T-helper 1 cell treated with Interleukin-12 subunit alpha and Interleukin-12 subunit beta and Interleukin-4 antibody, amounts not matched to agents 30 μg/mL and 1 μg/mL, for 36 hours (primary cell): ENCODE data around the gene NFATC1.

ENCODE experiments used
- H3K27ac Mint-ChIP-seq: one replicate; pipeline ENCODE4 v1.8.0; 2021; ENCODE audit warnings: mild to moderate bottlenecking, mixed read lengths
- H3K27me3 Mint-ChIP-seq: one replicate; pipeline ENCODE4 v1.8.0; 2021; ENCODE audit warnings: low read depth, mixed read lengths
- H3K36me3 Mint-ChIP-seq: one replicate; pipeline ENCODE4 v1.8.0; 2021; ENCODE audit warnings: low read depth, mixed read lengths
- H3K4me1 Mint-ChIP-seq: one replicate; pipeline ENCODE4 v1.8.0; 2021; ENCODE audit warnings: low read depth, mixed read lengths
- H3K4me3 Mint-ChIP-seq: one replicate; pipeline ENCODE4 v1.8.0; 2021; ENCODE audit warnings: mild to moderate bottlenecking, moderate library complexity, mixed read lengths
- H3K9me3 Mint-ChIP-seq: one replicate; pipeline ENCODE4 v1.8.0; 2021; ENCODE audit warnings: mixed read lengths

The NFATC1 gene

DNA sequence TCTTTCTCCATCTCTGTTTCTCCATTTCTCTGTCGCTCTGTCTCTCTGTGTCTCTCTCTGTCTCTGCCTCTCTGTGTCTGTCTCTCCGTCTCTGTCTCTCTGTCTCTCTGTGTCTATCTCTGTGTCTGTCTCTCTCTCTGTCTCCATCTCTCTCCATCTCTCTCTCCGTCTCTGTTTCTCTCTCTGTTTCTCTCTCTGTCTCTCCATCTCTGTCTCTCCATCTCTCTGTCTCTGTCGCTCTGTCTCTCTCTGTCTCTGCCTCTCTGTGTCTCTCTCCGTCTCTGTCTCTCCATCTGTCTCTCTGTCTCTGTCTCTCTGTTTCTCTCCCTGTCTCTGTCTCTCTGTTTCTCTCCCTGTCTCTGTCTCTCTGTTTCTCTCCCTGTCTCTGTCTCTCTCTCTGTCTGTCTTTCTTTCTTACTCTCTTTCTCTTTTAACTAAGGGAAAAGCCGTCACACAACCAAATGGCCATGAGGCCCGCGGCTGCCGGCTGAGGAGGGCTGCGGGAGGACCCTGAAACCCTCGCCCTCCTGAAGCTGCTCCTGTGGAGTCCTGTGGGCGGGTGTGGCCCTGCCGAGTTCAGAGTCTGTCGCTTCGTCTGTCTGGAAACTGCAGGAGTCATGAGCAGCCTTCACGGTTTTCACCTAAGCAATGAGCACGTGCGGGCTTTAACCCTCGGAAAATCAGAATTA, 29.3 kb downstream of the NFATC1 start:
- Mint-ChIP-seq H3K36me3 (peaks cover 13% of the 10 kb centered on the region), H3K4me3 (no peak overlapping the region), H3K9me3 (no peaks in the 10 kb centered on the region), H3K27ac (peak overlapping the region; percentile 58), H3K27me3 (no peaks in the 10 kb centered on the region), H3K4me1 (peaks cover 14% of the 10 kb centered on the region)

DNA sequence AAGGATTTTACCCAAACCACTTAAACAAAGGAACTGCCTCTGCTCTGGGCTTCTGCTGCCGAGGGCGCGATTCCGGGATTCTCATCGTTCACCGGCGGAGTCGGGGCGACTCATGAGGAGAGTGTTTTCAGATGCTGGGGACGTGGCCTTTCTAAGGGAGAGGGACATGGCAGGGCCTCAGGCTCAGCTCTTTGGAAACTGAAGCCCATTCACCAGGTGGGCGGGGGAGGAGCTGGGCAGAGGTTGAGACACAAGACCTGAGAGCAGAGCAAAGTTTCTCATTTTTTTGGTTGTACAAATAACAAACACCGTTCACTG, 29.8 kb downstream of the NFATC1 start:
- Mint-ChIP-seq H3K4me1 (peaks cover 13% of the 10 kb centered on the region), H3K9me3 (no peaks in the 10 kb centered on the region), H3K4me3 (no peak overlapping the region), H3K36me3 (peaks cover 13% of the 10 kb centered on the region), H3K27me3 (no peaks in the 10 kb centered on the region), H3K27ac (no peak overlapping the region)

DNA sequence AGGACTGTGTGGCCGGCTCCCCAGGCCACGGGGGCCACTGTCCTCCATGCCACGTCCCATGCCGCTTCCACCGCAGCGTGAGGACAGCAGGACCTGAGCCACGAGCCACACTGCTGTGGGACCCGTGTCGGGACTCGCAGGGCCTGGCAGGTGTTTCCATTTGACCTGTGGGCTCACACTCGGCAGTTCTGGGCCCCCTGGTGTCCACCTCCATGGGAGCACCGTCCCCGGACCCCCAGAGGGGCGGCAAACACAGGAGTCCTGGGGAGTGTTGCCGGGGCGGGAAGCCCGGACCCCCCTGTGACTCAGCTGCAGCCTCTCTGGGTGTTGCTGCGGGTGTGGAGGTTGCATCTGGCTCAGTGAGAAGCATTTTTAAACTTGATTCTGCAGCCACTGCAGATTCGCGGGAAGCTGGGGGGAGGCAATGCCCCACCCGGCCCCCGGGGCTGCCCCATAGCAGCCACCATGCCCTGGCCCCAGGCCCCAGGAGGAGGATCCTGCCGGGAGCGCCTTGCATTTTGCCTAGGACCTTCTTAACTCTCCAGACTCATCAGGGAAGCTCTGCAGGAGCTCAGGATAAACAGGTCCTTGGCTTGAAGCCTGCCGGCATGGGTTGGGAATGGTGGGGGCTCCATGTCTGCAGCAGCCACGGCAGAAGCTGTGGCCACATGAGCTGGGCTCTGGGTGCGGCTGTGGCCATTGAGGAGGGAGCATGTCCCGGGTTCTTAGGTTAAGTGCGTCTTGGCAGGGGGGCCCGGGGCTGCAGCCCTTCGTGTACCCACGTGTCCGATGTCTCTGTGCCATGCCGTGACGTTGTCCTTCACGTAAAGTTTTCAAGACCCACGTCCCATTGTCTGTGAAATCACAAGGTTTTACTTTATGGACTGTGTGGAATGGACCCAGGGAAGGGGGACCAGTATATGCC, 30.9 kb downstream of the NFATC1 start:
- Mint-ChIP-seq H3K27ac (no peak overlapping the region), H3K9me3 (no peaks in the 10 kb centered on the region), H3K27me3 (no peaks in the 10 kb centered on the region), H3K4me1 (peaks cover 13% of the 10 kb centered on the region), H3K36me3 (peaks cover 13% of the 10 kb centered on the region), H3K4me3 (no peak overlapping the region)

DNA sequence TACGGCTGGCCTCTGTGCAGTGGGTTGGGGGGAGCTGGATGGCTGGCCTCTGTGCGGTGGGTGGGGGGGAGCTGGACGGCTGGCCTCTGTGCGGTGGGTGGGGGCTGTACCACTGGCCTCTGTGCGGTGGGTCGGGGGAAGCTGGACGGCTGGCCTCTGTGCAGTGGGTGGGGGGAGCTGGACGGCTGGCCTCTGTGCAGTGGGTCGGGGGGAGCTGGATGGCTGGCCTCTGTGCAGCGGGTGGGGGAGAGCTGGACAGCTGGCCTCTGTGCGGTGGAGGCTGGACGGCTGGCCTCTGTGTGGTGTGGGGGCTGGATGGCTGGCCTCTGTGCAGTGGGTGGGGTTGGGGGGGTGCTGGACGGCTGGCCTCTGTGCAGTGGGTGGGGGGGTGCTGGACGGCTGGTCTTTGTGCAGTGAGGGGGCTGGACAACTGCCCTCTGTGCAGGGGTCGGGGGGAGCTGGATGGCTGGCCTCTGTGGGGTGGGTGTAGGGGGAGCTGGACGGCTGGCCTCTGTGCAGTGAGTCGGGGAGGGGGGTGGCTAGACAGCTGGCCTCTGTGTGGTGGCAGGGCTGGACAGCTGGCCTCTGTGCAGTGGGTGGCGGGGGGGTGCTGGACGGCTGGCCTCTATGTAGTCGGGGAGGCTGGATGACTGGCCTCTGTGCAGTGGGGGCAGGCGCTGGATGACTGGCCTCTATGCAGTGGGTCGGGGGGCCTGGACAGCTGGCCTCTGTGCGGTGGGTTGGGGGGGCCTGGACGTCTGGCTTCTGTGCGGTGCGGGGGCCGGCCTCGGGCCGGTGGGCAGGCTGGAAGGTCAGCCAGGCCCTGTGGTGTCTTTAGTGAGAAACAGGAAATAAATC, 31.9 kb downstream of the NFATC1 start:
- Mint-ChIP-seq H3K27me3 (no peaks in the 10 kb centered on the region), H3K27ac (no peak overlapping the region), H3K4me1 (peaks cover 13% of the 10 kb centered on the region), H3K36me3 (peaks cover 10% of the 10 kb centered on the region), H3K4me3 (no peak overlapping the region), H3K9me3 (no peaks in the 10 kb centered on the region)

DNA sequence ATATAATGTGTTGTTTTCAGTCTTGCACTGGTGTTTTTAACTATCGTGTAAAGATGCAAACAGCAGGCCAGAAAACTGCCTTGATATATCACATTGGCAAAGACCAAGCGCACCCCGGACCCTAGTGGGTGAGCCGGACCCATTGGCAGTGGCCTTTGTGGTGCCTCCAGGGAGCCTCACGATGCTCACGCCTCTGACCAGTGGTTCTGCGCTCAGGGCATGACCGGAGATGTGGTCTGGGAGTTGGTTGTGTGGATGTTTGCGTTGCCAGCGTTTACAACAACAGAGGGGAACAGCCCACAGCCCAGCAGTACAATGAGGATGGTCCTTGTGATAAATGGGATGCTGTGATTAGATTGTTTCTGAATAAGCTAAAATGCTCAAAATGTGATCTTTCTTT, 32.6 kb downstream of the NFATC1 start:
- H3K36me3 Mint-ChIP-seq = peaks cover 10% of the 10 kb centered on the region
- no peak overlapping the region for H3K27ac Mint-ChIP-seq
- peaks cover 13% of the 10 kb centered on the region for H3K4me1 Mint-ChIP-seq
- H3K9me3 Mint-ChIP-seq = no peaks in the 10 kb centered on the region
- H3K4me3 Mint-ChIP-seq = no peak overlapping the region
- H3K27me3 Mint-ChIP-seq = no peaks in the 10 kb centered on the region

DNA sequence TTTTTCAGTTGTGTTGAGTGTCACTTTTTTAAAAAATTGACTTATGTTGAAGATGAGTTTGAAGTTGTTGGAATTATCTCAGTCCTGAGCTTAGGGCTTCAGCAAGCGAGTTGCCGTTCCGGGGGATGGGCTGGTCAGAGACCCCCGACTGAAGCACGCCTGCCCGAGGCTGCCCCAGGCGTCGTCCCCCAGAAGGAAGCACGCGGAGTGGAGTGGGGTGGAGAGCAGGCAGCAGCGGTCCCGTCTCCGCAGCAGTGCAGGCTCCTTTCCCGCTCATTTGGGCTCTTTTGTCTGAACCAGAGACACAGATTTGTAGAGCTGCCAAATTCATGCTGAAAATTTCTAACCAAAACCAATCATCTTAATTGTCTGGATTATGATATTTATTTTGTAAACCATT, 33.7 kb downstream of the NFATC1 start:
- Mint-ChIP-seq H3K9me3 (no peaks in the 10 kb centered on the region), H3K4me1 (peaks cover 11% of the 10 kb centered on the region), H3K27ac (peak overlapping the region; percentile 10), H3K4me3 (no peak overlapping the region), H3K36me3 (peaks cover 8% of the 10 kb centered on the region), H3K27me3 (no peaks in the 10 kb centered on the region)

DNA sequence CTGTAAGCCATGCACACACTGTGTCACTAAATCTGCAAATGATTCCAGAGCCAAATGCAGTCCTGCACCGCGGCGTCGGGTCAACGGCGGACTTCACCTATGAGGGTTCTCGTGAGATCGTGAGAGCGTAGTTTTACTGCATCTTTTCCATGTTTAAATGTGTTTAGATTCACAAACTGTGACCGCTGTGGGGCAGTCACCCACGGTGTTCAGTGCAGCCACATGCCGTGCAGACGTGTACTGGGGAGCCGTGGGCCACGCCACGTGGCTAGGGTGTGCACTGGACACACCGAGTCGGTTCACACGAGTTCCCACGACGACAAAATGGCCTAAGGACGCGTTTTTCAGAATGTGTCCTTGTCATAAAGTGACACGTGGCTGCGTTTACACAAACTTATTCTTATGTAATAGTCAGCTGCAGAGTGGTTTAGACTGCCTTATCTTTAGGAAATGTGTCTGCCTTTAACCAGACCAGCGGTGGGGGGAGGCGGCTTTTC, 34.1 kb downstream of the NFATC1 start:
- Mint-ChIP-seq H3K9me3 (no peaks in the 10 kb centered on the region), H3K4me3 (no peak overlapping the region), H3K27me3 (no peaks in the 10 kb centered on the region), H3K4me1 (peaks cover 7% of the 10 kb centered on the region), H3K36me3 (peaks cover 4% of the 10 kb centered on the region), H3K27ac (peak overlapping the region; percentile 10)

DNA sequence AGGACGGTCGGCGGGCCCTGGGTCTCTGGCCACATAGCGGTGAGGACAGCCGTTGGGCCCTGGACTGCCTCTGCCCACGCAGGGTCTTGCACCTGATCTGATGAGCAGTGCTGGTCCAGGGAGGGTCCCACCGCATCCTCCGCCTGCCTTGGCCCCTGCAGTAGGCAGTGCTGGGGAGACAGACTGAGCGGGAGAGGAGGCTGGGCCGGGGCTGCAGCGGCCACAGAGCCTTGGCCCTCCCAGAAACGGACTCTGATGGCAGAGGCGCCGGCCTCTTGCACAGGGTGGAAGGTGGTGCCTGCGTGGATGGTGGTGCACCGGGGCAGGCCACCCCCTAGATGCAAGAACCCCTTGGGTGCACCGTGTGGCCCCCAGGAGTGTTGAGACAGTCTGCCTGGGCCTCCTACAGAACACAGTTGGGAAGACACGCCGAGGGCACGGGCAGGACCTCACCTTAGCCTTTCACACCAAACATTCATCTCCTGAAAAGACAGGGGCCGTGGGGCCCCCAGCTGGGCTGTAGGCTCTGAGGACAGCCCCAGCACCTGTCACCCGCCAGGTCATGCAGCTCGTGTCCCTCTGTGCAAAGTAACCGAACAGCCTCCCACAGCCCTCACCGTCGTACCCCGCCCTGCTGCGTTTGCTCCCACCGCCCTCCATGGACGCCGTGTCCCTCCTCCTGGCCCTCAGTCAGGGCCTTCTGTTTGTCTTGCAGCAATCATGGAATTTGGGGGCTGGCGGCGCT, 36.8 kb downstream of the NFATC1 start:
- Mint-ChIP-seq H3K9me3 (no peaks in the 10 kb centered on the region), H3K27ac (no peak overlapping the region), H3K36me3 (no peaks in the 10 kb centered on the region), H3K4me3 (no peak overlapping the region), H3K4me1 (peaks cover 2% of the 10 kb centered on the region), H3K27me3 (no peaks in the 10 kb centered on the region)

DNA sequence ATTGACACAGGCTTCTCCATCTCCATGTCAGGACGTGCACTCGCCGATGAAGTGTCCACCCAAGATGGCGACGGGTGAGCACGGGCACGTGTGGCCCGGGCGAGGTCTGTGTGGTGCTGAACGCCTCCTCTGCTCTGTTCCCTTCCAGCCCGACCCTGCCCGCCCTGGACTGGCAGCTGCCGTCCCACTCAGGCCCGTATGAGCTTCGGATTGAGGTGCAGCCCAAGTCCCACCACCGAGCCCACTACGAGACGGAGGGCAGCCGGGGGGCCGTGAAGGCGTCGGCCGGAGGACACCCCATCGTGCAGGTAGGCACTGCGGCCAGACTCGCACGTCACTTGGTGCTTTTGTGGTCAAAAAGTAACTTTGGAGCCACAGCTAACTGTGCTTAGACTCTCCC, 37.7 kb downstream of the NFATC1 start:
- peaks cover 2% of the 10 kb centered on the region for H3K4me1 Mint-ChIP-seq
- H3K27ac Mint-ChIP-seq = no peak overlapping the region
- no peaks in the 10 kb centered on the region for H3K27me3 Mint-ChIP-seq
- H3K4me3 Mint-ChIP-seq = no peak overlapping the region
- H3K36me3 Mint-ChIP-seq = no peaks in the 10 kb centered on the region
- no peaks in the 10 kb centered on the region for H3K9me3 Mint-ChIP-seq

DNA sequence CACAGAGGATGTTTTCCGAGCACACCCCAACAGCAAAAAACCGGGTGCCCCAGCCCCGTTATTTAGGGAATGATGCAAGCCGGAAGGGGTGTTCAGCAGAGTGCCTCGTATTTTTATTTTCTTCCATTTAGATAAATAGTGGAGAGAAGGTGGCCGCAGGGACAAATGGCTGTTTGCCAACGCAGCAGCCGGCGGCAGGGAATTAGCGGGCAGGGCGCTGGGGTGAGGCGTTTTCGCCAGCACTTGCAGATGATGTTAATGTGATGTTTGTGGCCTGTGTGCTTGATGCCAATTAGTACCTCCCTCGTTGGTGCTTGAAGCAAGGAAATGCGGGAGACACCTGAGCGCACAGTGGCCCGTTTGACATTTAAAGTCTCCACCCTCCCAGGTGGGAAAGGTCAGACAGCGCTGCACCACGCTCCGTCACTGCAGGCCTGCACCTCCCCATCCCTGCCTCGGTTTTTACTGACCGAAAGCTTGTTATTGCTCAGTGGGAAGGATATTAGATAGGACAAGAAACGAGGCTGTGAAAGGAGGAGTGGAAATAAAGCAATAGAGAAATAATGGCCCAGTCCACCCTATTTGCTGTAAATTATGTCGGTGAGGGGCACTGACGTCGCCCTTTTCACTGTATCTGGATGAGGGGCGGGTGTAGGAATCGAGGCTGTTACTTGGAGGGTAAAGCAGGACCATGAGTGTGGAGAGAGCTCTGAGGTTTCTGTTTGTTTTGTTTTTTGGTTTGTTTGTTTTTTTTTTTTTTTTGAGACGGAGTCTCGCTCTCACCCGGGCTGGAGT, 39.1 kb downstream of the NFATC1 start:
- H3K4me1 Mint-ChIP-seq = peaks cover 4% of the 10 kb centered on the region
- no peaks in the 10 kb centered on the region for H3K9me3 Mint-ChIP-seq
- H3K27ac Mint-ChIP-seq = no peak overlapping the region
- H3K27me3 Mint-ChIP-seq = no peaks in the 10 kb centered on the region
- no peaks in the 10 kb centered on the region for H3K36me3 Mint-ChIP-seq
- H3K4me3 Mint-ChIP-seq = no peak overlapping the region

DNA sequence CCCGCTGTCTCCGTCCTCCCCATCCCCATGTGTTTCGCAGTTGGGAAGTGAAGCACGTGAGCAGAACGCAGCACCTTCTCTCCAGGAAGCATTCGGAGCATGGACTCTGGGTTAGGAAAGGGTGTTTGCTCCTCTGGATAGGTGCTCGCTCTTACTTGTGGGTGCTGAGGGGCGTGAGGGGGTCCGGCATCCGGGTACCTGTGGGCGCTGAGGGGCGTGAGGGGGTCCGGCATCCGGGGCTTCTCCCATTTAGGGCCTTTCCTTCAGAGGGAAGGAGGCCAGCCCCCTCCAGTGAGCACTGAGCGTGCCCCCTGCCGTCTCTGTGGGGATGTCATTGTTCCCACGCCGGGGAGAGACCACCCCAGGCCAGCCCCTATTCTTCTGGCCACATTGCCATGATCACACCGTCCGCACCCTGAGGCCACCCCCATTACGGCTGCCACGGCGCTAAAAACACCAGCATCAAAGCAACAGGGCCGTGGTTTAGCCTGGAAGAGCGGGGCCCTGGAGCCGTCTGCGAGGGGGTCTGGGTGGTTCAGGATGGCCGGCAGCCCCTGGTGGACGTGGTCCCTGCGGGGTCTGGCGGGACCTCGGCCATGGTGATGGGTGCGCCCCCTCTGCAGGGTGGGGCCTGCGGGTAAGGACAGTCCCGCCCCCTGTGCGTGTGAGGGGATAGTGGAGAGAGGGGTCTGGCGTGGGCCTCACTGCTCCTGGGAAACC, 41.0 kb downstream of the NFATC1 start:
- Mint-ChIP-seq H3K4me3 (no peak overlapping the region), H3K4me1 (peaks cover 4% of the 10 kb centered on the region), H3K9me3 (no peaks in the 10 kb centered on the region), H3K27ac (no peak overlapping the region), H3K27me3 (no peaks in the 10 kb centered on the region), H3K36me3 (no peaks in the 10 kb centered on the region)

DNA sequence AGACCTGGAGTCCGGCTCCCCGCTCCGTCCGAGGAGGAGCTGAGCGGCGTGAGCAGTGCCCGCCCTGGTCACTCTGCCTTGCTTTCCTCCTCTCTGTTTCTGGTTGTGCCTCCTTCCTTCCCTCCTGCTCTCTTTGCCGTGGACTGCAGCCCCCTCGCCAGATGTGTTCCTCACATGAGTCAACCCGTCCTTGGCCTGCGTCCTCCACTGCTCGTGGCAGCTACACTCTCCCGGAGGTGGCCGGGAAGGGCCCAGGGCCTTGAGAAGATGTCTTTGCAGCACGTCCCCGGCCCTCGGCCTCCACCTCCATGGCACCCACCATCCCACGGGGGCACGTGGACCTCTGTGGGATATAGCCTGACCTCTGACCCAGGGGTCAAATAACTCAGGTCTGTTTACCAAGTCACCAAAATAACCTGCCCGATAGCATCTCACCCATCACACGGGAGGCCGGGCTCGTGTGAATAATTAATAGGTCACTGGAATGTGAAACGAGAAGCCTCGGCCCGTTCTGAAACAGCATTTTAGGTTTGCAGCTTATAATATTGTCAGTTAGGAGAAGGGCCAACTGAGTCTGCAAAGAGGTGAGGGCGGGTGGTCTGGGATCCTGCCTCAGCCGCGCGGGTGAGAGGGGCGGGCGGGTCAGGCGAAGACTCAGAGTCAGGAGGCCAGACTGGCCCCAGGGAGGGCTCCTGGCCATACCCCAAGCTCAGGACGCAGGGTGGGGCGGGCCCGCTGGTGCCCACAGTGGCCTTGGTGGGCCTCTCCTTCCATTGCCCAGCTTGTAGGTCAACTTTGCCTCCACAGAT, 42.6 kb downstream of the NFATC1 start:
- Mint-ChIP-seq H3K36me3 (no peaks in the 10 kb centered on the region), H3K4me1 (peaks cover 4% of the 10 kb centered on the region), H3K4me3 (no peak overlapping the region), H3K27ac (no peak overlapping the region), H3K9me3 (no peaks in the 10 kb centered on the region), H3K27me3 (no peaks in the 10 kb centered on the region)
